NCI-H1105 treated with DMSO at 0.1 percent for 48 hours (cell line): ENCODE measurements around the gene ZNF331.
A peak's percentile ranks its signal among the peaks of the same experiment; 100 is the strongest.

Source experiments
- DNase-seq: peaks from one replicate; lab custom pipeline; 2025; lab: John Stamatoyannopoulos, UW

ZNF331 gene

GRCh38 chr19:53520547-53521372 lies 17.2 kb upstream of the ZNF331 start:
- peak; percentile 0 for DNase-seq

- no peak for DNase-seq
Measured at GRCh38 chr19:53521373-53522202, 16.4 kb upstream of the ZNF331 start.

- no peak for DNase-seq
Measured at GRCh38 chr19:53525922-53526321, 12.0 kb upstream of the ZNF331 start.

- DNase-seq, result no peak
Measured at GRCh38 chr19:53530622-53531021, 7.3 kb upstream of the ZNF331 start.

- no peak for DNase-seq
Measured at GRCh38 chr19:53531457-53531856, 6.5 kb upstream of the ZNF331 start.

GRCh38 chr19:53532362-53532761 lies 5.6 kb upstream of the ZNF331 start:
- no peak for DNase-seq

GRCh38 chr19:53536225-53536548 lies 1.8 kb upstream of the ZNF331 start:
- no peak for DNase-seq

GRCh38 chr19:53537121-53537520 lies 824 bp upstream of the ZNF331 start:
- DNase-seq, result no peak

- DNase-seq, result no peak
Measured at GRCh38 chr19:53538378-53539109, 599 bp downstream of the ZNF331 start.

- no peak for DNase-seq
Measured at GRCh38 chr19:53540091-53540490, 2.1 kb downstream of the ZNF331 start.

GRCh38 chr19:53541971-53542370 lies 4.0 kb downstream of the ZNF331 start:
- no peak for DNase-seq

- no peak for DNase-seq
Measured at GRCh38 chr19:53545271-53546065, 7.5 kb downstream of the ZNF331 start.

- DNase-seq, result no peak
Measured at GRCh38 chr19:53546758-53547513, 9.0 kb downstream of the ZNF331 start.

GRCh38 chr19:53549340-53549739 lies 11.4 kb downstream of the ZNF331 start:
- DNase-seq, result no peak

GRCh38 chr19:53552001-53552721 lies 14.2 kb downstream of the ZNF331 start:
- no peak for DNase-seq

GRCh38 chr19:53553156-53553555 lies 15.2 kb downstream of the ZNF331 start:
- no peak for DNase-seq

- DNase-seq, result no peak
Measured at GRCh38 chr19:53553865-53554791, 16.2 kb downstream of the ZNF331 start.

- no peak for DNase-seq
Measured at GRCh38 chr19:53554804-53555203, 16.9 kb downstream of the ZNF331 start.

GRCh38 chr19:53555352-53555751 lies 17.4 kb downstream of the ZNF331 start:
- no peak for DNase-seq
